ENCODE measurements around the gene THRSP. TPM values are rescaled to one million over a fixed set of nuclear protein-coding genes. Genes with fewer than 3 reads are reported as not detected.
A peak's percentile ranks its signal among the peaks of the same experiment; 100 is the strongest.

The THRSP gene
- total and polyA plus RNA-seq, 2 of the 4 experiments (the other 2 are of a cell fraction) = not detected

DNA sequence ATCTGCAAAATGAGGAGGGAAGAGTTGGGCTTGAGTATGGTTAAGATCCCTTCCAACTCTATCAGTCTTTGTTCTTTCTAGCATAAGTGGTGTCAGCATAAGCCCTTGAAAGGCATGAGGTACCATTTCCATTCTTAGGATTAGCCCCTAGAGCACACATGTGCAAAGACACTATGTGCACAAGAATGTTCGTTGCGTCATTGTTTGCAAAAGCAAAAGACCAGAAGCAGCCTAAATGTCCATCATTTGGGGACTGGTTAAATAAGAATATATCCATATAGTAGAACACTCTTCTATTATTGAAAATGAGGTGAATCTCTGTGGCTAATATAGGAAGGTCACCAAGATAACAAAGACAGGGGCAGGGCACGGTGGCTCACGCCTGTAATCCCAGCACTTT is 30.6 kb upstream of the THRSP start:
- no peak overlapping the region for H4K5ac ChIP-seq (ENCODE audit: low read depth, low read length)
- H2BK5ac ChIP-seq (ENCODE audit: low read depth, low read length, poor library complexity, severe bottlenecking) = no peak overlapping the region
- H3K27ac ChIP-seq (ENCODE audit: insufficient read depth, low read length) = no peak overlapping the region
- H4K20me1 ChIP-seq (ENCODE audit: insufficient read depth, low read length) = no peaks in the 10 kb centered on the region
- dilution Hi-C loops (cut with HindIII; ENCODE audit: low sequenced_read_pairs, unreplicated experiment) = no loop called here
- no peak overlapping the region for H2BK15ac ChIP-seq (ENCODE audit: low read depth, low read length)
- no peak for TF ChIP-seq SMC3 (IDR thresholded peaks at IDR 0.05; ENCODE audit: low read depth, low read length)
- TF ChIP-seq BHLHE40 (IDR thresholded peaks at IDR 0.05; ENCODE audit: low read depth, low read length) = no peak
- TF ChIP-seq RCOR1 (IDR thresholded peaks at IDR 0.05; ENCODE audit: insufficient replicate concordance, low read length) = no peak
- TF ChIP-seq FOS (IDR thresholded peaks at IDR 0.05; ENCODE audit: low read depth, low read length) = no peak
- no peak for TF ChIP-seq RAD21 (IDR thresholded peaks at IDR 0.05; ENCODE audit: low read length)
- peak; percentile 23; the same call in 1 of the 2 replicates for TF ChIP-seq CEBPB (IDR thresholded peaks at IDR 0.05; ENCODE audit: low read depth, low read length)
- TF ChIP-seq, protein P1, sequence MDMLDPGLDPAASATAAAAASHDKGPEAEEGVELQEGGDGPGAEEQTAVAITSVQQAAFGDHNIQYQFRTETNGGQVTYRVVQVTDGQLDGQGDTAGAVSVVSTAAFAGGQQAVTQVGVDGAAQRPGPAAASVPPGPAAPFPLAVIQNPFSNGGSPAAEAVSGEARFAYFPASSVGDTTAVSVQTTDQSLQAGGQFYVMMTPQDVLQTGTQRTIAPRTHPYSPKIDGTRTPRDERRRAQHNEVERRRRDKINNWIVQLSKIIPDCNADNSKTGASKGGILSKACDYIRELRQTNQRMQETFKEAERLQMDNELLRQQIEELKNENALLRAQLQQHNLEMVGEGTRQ (IDR thresholded peaks at IDR 0.05; ENCODE audit: low read depth, low read length) = no peak
- TF ChIP-seq MAFK (IDR thresholded peaks at IDR 0.05; ENCODE audit: low read depth, low read length) = no peak
- H2BK120ac ChIP-seq (ENCODE audit: low read depth, low read length) = no peak overlapping the region
- no peak overlapping the region for H4K91ac ChIP-seq (ENCODE audit: insufficient read depth, low read depth, low read length)
- BruUV-seq (replicated peaks) = no TSS peak
- no peak overlapping the region for H3K56ac ChIP-seq (ENCODE audit: extremely low read depth, insufficient read depth, low read length)
- no peaks in the 10 kb centered on the region for H3K79me1 ChIP-seq (ENCODE audit: low read depth in 1 of 2, low read length in 2 of 2)
- no peaks in the 10 kb centered on the region for H3K27me3 ChIP-seq (ENCODE audit: control insufficient read depth, insufficient read depth, low read length)
- ChIA-PET POLR2A (ENCODE audit: unreplicated experiment) (no interaction called here), CTCF (no interaction called here)
- H3K9ac ChIP-seq (ENCODE audit: low read depth, low read length) = no peak overlapping the region
- no peak overlapping the region for H3K14ac ChIP-seq (replicated peaks; ENCODE audit: low read depth, low read length)
- intact Hi-C loops (cut with micrococcal nuclease) = no loop called here
- peaks cover 3% of the 10 kb centered on the region; the same call in 1 of the 2 replicates for H3K4me1 ChIP-seq (ENCODE audit: control insufficient read depth, insufficient read depth, low read length)
- peaks cover 2% of the 10 kb centered on the region; the same call in 1 of the 2 replicates for H3K9me1 ChIP-seq (ENCODE audit: insufficient read depth, low read length)
- H2AFZ ChIP-seq (replicated peaks; ENCODE audit: low read length, poor library complexity) = no peak overlapping the region
- no peak overlapping the region for H3K23ac ChIP-seq (ENCODE audit: low read depth, low read length)
- DNase-seq (no peak), ATAC-seq (ENCODE audit: low read depth) (0 out of 2 replicates have a peak, but pooled peaks have one; percentile 21)
- no peak overlapping the region for H3K4me3 ChIP-seq (ENCODE audit: insufficient read depth, low read depth, low read length)
- no peak overlapping the region for H3K4me2 ChIP-seq (ENCODE audit: low read depth, low read length)
- no peak overlapping the region for H3K4ac ChIP-seq (ENCODE audit: low read depth, low read length)
- in situ Hi-C loops (cut with MboI; ENCODE audit: low sequenced_read_pairs) = no loop called here
- H3K9me3 ChIP-seq (ENCODE audit: control insufficient read depth, insufficient read depth, low read length) = no peaks in the 10 kb centered on the region
- H2AK5ac ChIP-seq (ENCODE audit: low read depth, low read length) = no peak overlapping the region
- no peak overlapping the region for H2AK9ac ChIP-seq (replicated peaks; ENCODE audit: low read depth, low read length, poor library complexity)
- H3K18ac ChIP-seq (ENCODE audit: low read depth, low read length) = no peak overlapping the region
- WGBS, 2 experiments (ENCODE audit: extremely low coverage in 2 of 2, insufficient read length in 1 of 2) = no CpG with 5 or more reads among the region's 4 CpGs
- H4K8ac ChIP-seq (ENCODE audit: low read depth in 2 of 2, low read length in 2 of 2) = no peak overlapping the region
- no peaks in the 10 kb centered on the region for H3K36me3 ChIP-seq (ENCODE audit: control insufficient read depth, insufficient read depth, low read length)
- no peak overlapping the region for H2BK20ac ChIP-seq (ENCODE audit: low read depth, low read length)

All from IMR-90 (cell line).